Measurements from ENCODE around the gene HOXA5. TPM values are rescaled to one million over a fixed set of nuclear protein-coding genes. Genes with fewer than 3 reads are reported as not detected.

The HOXA5 gene
- total RNA-seq, 3 donors from 2014 or later = 16.1 to 26.6 (median 23.8) TPM

- no peaks in the 10 kb centered on the region for H3K36me3 ChIP-seq (ENCODE audit: low read depth)
- peak in 1 of 3 donors; percentile 54 for DNase-seq
- H3K4me1 ChIP-seq (ENCODE audit: low read depth) = peaks cover 81% of the 10 kb centered on the region
- ATAC-seq = no peak
- no peak overlapping the region for H3K4me3 ChIP-seq
- TF ChIP-seq CTCF (IDR thresholded peaks at IDR 0.05) = no peak
- H3K9me3 ChIP-seq = no peaks in the 10 kb centered on the region
- intact Hi-C loops (cut with DNase I, micrococcal nuclease) = no loop called here
Measured at GRCh38 chr7:27121684-27122076, 21.8 kb downstream of the HOXA5 start.

- Histone ChIP-seq H3K4me1 (ENCODE audit: low read depth) (peaks cover 63% of the 10 kb centered on the region), H3K4me3 (no peak overlapping the region), H3K36me3 (ENCODE audit: low read depth) (no peaks in the 10 kb centered on the region), H3K9me3 (no peaks in the 10 kb centered on the region)
- DNase-seq = peak in 1 of 3 donors; percentile 2
- intact Hi-C loops (cut with DNase I, micrococcal nuclease) = no loop called here
- ATAC-seq = no peak
- TF ChIP-seq CTCF (IDR thresholded peaks at IDR 0.05) = no peak
Measured at GRCh38 chr7:27119412-27119911, 24.0 kb downstream of the HOXA5 start.

- Histone ChIP-seq H3K4me1 (ENCODE audit: low read depth) (peaks cover 57% of the 10 kb centered on the region), H3K9me3 (no peaks in the 10 kb centered on the region), H3K4me3 (no peak overlapping the region), H3K36me3 (ENCODE audit: low read depth) (no peaks in the 10 kb centered on the region)
- ATAC-seq (no peak), DNase-seq (peak in 2 of 3 donors; percentile 17 to 41)
- intact Hi-C loops (cut with DNase I, micrococcal nuclease) = no loop called here
- TF ChIP-seq CTCF (IDR thresholded peaks at IDR 0.05) = no peak
Measured at GRCh38 chr7:27118580-27118979, 24.9 kb downstream of the HOXA5 start.

GRCh38 chr7:27117887-27118491 lies 25.5 kb downstream of the HOXA5 start:
- ATAC-seq = no peak
- DNase-seq = peak in 2 of 3 donors; percentile 43 to 49
- no peaks in the 10 kb centered on the region for H3K9me3 ChIP-seq
- peaks cover 54% of the 10 kb centered on the region for H3K4me1 ChIP-seq (ENCODE audit: low read depth)
- no peak for TF ChIP-seq CTCF (IDR thresholded peaks at IDR 0.05)
- intact Hi-C loops (cut with DNase I, micrococcal nuclease) = no loop called here
- H3K36me3 ChIP-seq (ENCODE audit: low read depth) = no peaks in the 10 kb centered on the region
- H3K4me3 ChIP-seq = no peak overlapping the region

- Histone ChIP-seq H3K9me3 (no peaks in the 10 kb centered on the region), H3K36me3 (ENCODE audit: low read depth) (no peaks in the 10 kb centered on the region), H3K4me1 (ENCODE audit: low read depth) (peaks cover 58% of the 10 kb centered on the region), H3K4me3 (no peak overlapping the region)
- TF ChIP-seq CTCF (IDR thresholded peaks at IDR 0.05) = no peak
- intact Hi-C loops (cut with DNase I, micrococcal nuclease) = no loop called here
- peak in 2 of 3 donors; percentile 30 to 49 for DNase-seq
- ATAC-seq = no peak
Measured at GRCh38 chr7:27116962-27117886, 26.3 kb downstream of the HOXA5 start.
